B cell (primary cell): Measurements from ENCODE around the gene RNASEH1. TPM values are rescaled to one million over a fixed set of nuclear protein-coding genes. Genes with fewer than 3 reads are reported as not detected.

Experiments used
- ATAC-seq: fragments of 200-7000 bp; cut with Tn5 transposase; one replicate; pipeline ENCODE4 v1.10.0; 2021; ENCODE audit warnings: low read depth, mild to moderate bottlenecking, moderate number of reproducible peaks, moderate library complexity
- CTCF ChIA-PET: fragments of 350-600 bp; sonication (Branson Sonifier 250); formaldehyde crosslinking; loops from one replicate; lab custom pipeline; 2021; ENCODE audit warnings: antibody characterized with exemption, inconsistent platforms; lab: Charles Lee
- POLR2A ChIA-PET: fragments of 350-600 bp; sonication (Branson Sonifier 250); formaldehyde crosslinking; loops from one replicate; lab custom pipeline; 2021; ENCODE audit warnings: antibody characterized with exemption; lab: Charles Lee
- DNase-seq: peaks from one replicate; pipeline ENCODE4 v3.0.0; 2013
- H2AFZ ChIP-seq: 2 replicates; pipeline ENCODE4 v1.6.1; 2012; ENCODE audit warnings: mild to moderate bottlenecking, low read depth, low read length; ENCODE audit not compliant: insufficient read depth, poor library complexity, severe bottlenecking
- H3K27ac ChIP-seq, 2 donors: 1 replicate in 1 of 2; 2 replicates in 1 of 2; pipeline ENCODE4 v1.5.1; 2012 to 2013; ENCODE audit warnings: low read length in 2 of 2, mild to moderate bottlenecking in 2 of 2, moderate library complexity in 1 of 2
- H3K27me3 ChIP-seq, 4 experiments: fragments of 200-600 bp in 1 of 4; sonication (generic) in 1 of 4; replicated peaks in 1 of 4; 1 replicate in 2 of 4; 2 replicates in 2 of 4; pipeline versions ENCODE4 v1.6.1 to v1.7.0; 2013 to 2016; ENCODE audit warnings: low read length in 3 of 4, mild to moderate bottlenecking in 2 of 4, mixed read lengths in 1 of 4, moderate library complexity in 1 of 4; ENCODE audit not compliant: insufficient read depth in 4 of 4, control insufficient read depth in 3 of 4; ENCODE audit errors: control extremely low read depth in 1 of 4
- H3K36me3 ChIP-seq, 2 experiments: replicated peaks in 1 of 2; 1 replicate in 1 of 2; 2 replicates in 1 of 2; pipeline versions ENCODE4 v1.6.1 to v1.7.1; 2013; ENCODE audit warnings: low read length in 1 of 2; ENCODE audit not compliant: insufficient read depth in 2 of 2, control insufficient read depth in 1 of 2; ENCODE audit errors: control extremely low read depth in 1 of 2, extremely low read depth in 1 of 2
- H3K4me1 ChIP-seq, 2 donors: fragments of 200-600 bp in 1 of 2; sonication (generic) in 1 of 2; 1 replicate in 1 of 2; 2 replicates in 1 of 2; pipeline versions ENCODE4 v1.5.1 to v1.6.1; 2013 to 2017; ENCODE audit warnings: low read length in 2 of 2; ENCODE audit not compliant: control insufficient read depth in 2 of 2, insufficient read depth in 2 of 2
- H3K4me2 ChIP-seq: replicated peaks from 2 replicates; pipeline ENCODE3; 2012; ENCODE audit warnings: mild to moderate bottlenecking, low read depth, low read length; ENCODE audit not compliant: poor library complexity, severe bottlenecking
- H3K4me3 ChIP-seq, 5 experiments: fragments of 200-600 bp in 1 of 5; sonication (generic) in 1 of 5; 1 replicate in 3 of 5; 2 replicates in 2 of 5; pipeline versions ENCODE4 v1.5.1 to v1.7.0; 2011 to 2016; ENCODE audit warnings: low read length in 4 of 5, mild to moderate bottlenecking in 4 of 5, low read depth in 2 of 5, control low read depth in 1 of 5, moderate library complexity in 1 of 5; ENCODE audit not compliant: insufficient read depth in 1 of 5; ENCODE audit errors: control extremely low read depth in 1 of 5, extremely low read depth in 1 of 5
- H3K79me2 ChIP-seq: fragments of 200-600 bp; sonication (generic); one replicate; pipeline ENCODE4 v1.6.0; 2016; ENCODE audit warnings: low read length; ENCODE audit not compliant: control insufficient read depth, insufficient read depth
- H3K9ac ChIP-seq: fragments of 200-600 bp; sonication (generic); 2 replicates; pipeline ENCODE4 v1.6.1; 2017; ENCODE audit warnings: mild to moderate bottlenecking, low read length, moderate library complexity
- H3K9me3 ChIP-seq, 3 donors: one replicate each; pipeline versions ENCODE4 v1.6.1 to v1.7.1; 2013; ENCODE audit warnings: low read length in 2 of 3; ENCODE audit not compliant: control insufficient read depth in 2 of 3, insufficient read depth in 1 of 3; ENCODE audit errors: control extremely low read depth in 1 of 3
- H4K20me1 ChIP-seq: 2 replicates; pipeline ENCODE4 v1.6.0; 2012; ENCODE audit warnings: mild to moderate bottlenecking, low read length; ENCODE audit not compliant: insufficient read depth, control insufficient read depth, poor library complexity, severe bottlenecking
- H3K27ac Mint-ChIP-seq: one replicate; pipeline ENCODE4 v1.8.0; 2021; ENCODE audit warnings: mixed read lengths
- H3K27me3 Mint-ChIP-seq: one replicate; pipeline ENCODE4 v1.8.0; 2021; ENCODE audit warnings: mixed read lengths
- H3K4me1 Mint-ChIP-seq: one replicate; pipeline ENCODE4 v1.8.0; 2021; ENCODE audit warnings: mixed read lengths
- H3K4me3 Mint-ChIP-seq: one replicate; pipeline ENCODE4 v1.8.0; 2021; ENCODE audit warnings: mixed read lengths
- H3K9me3 Mint-ChIP-seq: one replicate; pipeline ENCODE4 v1.8.0; 2022; ENCODE audit warnings: mixed read lengths; ENCODE audit not compliant: insufficient read depth
- EZH2 ChIP-seq: IDR thresholded peaks from 2 replicates; pipeline ENCODE4 v1.6.1; 2012; ENCODE audit warnings: borderline replicate concordance, low read depth, mild to moderate bottlenecking, moderate library complexity, low read length; ENCODE audit not compliant: insufficient read depth, poor library complexity, severe bottlenecking
- WGBS: methylation state at CpG from one replicate; pipeline ENCODE4 v1.1.5; 2013; ENCODE audit warnings: missing lambda C conversion rate; ENCODE audit not compliant: insufficient coverage; 5-methylcytosine and 5-hydroxymethylcytosine counted together
- intact Hi-C: fragments of 100-400 bp; cut with micrococcal nuclease; formaldehyde crosslinking; loops from one replicate; pipeline ENCODE4 v1.10.0; 2022
- polyA plus RNA-seq: library from polyadenylated mRNA; depleted of rRNA; stranded (reverse); fragments of >200 nt; gene quantifications from 2 replicates; pipeline ENCODE4 v1.2.3, GENCODE V29; 2012
- total RNA-seq, 2 donors: library from RNA; stranded (reverse); fragments of 120-200 nt in 1 of 2; gene quantifications; 1 replicate in 1 of 2; 2 replicates in 1 of 2; pipeline versions ENCODE4 v1.2.3 to v1.2.4, GENCODE V29; 2013 to 2022
- TF ChIP-seq, protein P1 (sequence below): fragments of 200-600 bp; IDR thresholded peaks from one replicate; pipeline ENCODE4 v1.8.0; 2022; ENCODE audit warnings: antibody characterized with exemption, mild to moderate bottlenecking

Gene RNASEH1
- total and polyA plus RNA-seq, 2 donors (not counting 1 experiment from before 2014, with no cell fraction given) = 7.2 to 25.1 TPM

DNA sequence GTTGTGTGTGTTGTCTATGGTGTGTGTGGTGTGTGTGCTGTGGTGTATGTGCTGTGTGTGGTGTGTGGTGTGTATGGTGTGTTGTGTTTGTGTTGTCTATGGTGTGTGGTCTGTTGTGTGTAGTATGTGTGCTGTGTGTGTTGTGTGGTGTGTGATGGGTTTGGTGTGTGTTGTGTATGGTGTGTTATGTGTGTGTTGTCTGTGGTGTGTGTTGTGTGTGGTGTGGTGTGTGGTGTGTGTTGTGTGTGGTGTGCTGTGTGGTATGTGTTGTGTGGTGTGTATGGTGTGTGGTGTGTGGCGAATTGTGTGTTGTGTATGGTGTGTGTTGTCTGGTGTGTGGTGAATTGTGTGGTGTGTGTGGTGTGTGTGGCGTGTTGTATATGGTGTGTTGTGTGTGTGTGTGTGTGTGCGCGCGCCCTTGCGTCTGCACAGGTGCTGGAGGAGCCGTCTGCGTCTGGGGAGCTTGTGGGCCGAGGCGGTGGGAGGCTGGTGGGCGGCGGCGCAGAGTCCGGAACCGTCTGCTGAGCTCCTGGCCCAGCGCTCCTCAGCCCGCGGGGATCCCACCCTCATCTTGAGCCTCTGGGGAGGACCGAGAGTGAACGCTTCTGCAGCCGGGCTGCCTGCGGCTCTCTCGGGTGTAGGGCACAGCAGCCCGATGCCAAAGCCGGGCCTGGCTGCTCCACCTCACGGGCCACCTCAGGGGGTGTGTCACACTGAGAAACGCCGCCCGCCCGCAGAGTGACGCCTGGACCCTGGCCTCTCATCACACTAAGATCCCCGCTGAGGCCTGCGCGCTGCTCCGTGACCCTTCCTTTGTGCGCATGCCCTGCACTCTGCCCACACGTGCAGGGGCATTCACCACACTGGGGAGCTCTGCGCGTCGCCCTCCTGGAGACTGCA lies 30.0 kb downstream of the RNASEH1 start:
- ATAC-seq = no peak
- H3K4me1 Mint-ChIP-seq = no peaks in the 10 kb centered on the region
- Histone ChIP-seq H3K9ac (no peak overlapping the region), H3K27ac (no peak overlapping the region), H3K27me3 (no peaks in the 10 kb centered on the region), H3K36me3 (peaks cover 0 to 2% of the 10 kb centered on the region in 2 experiments), H3K79me2 (peaks cover 5% of the 10 kb centered on the region), H4K20me1 (no peaks in the 10 kb centered on the region), H3K4me3 (no peak overlapping the region), H3K4me1 (no peaks in the 10 kb centered on the region), H3K4me2 (no peak overlapping the region), H3K9me3 (no peaks in the 10 kb centered on the region), H2AFZ (no peak overlapping the region)
- no peak overlapping the region for H3K4me3 Mint-ChIP-seq
- no peak overlapping the region for H3K27ac Mint-ChIP-seq
- H3K27me3 Mint-ChIP-seq = no peaks in the 10 kb centered on the region
- ChIA-PET POLR2A (interaction anchor here (0.6 kb wide), 1 partner anchor 22 kb away, joined by 5 read pairs; no protein-coding TSS in a partner anchor), CTCF (no interaction called here)
- intact Hi-C loops = no loop called here
- TF ChIP-seq, protein P1, sequence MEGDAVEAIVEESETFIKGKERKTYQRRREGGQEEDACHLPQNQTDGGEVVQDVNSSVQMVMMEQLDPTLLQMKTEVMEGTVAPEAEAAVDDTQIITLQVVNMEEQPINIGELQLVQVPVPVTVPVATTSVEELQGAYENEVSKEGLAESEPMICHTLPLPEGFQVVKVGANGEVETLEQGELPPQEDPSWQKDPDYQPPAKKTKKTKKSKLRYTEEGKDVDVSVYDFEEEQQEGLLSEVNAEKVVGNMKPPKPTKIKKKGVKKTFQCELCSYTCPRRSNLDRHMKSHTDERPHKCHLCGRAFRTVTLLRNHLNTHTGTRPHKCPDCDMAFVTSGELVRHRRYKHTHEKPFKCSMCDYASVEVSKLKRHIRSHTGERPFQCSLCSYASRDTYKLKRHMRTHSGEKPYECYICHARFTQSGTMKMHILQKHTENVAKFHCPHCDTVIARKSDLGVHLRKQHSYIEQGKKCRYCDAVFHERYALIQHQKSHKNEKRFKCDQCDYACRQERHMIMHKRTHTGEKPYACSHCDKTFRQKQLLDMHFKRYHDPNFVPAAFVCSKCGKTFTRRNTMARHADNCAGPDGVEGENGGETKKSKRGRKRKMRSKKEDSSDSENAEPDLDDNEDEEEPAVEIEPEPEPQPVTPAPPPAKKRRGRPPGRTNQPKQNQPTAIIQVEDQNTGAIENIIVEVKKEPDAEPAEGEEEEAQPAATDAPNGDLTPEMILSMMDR = no peak
- no peak for TF ChIP-seq EZH2
- no peaks in the 10 kb centered on the region for H3K9me3 Mint-ChIP-seq
- WGBS = 92% methylated on average over 40 of the region's 40 CpGs
- DNase-seq = no peak

DNA sequence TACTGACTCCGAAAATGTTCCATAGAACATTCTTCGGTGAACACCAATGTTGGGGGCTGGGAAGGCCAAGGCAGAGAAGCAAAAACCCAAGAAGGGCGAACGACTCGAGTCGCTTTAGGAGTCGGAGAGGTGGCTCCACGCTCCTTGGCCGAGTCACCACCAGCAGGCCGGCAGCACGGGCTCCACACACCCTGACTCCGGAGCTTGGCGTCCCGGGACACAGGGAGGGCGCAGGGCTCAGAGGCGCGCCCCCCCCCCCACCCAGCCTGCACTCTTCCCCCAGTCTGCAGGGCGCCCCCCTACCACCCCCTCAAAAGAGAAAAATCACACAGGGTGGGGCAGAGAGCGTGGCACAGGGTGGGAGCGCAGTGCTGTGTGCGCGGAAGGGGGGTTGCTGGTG lies 31.3 kb downstream of the RNASEH1 start:
- WGBS = 95% methylated on average over 16 of the region's 22 CpGs
- ChIA-PET POLR2A (interaction anchor here (0.6 kb wide), 1 partner anchor 198 kb away, joined by 4 read pairs; no protein-coding TSS in a partner anchor), CTCF (no interaction called here)
- peaks cover 5% of the 10 kb centered on the region for H3K79me2 ChIP-seq
- intact Hi-C loops = no loop called here
- no peaks in the 10 kb centered on the region for H3K27me3 Mint-ChIP-seq
- H4K20me1 ChIP-seq = no peaks in the 10 kb centered on the region
- no peak overlapping the region for H3K9ac ChIP-seq
- no peak overlapping the region for H3K27ac Mint-ChIP-seq
- H3K9me3 Mint-ChIP-seq = no peaks in the 10 kb centered on the region
- no peak for TF ChIP-seq EZH2
- TF ChIP-seq, protein P1 = no peak
- H3K4me1 ChIP-seq = no peaks in the 10 kb centered on the region
- peaks cover 0 to 2% of the 10 kb centered on the region in 2 experiments for H3K36me3 ChIP-seq
- no peak overlapping the region for H3K27ac ChIP-seq
- no peak overlapping the region for H3K4me3 Mint-ChIP-seq
- H3K9me3 ChIP-seq = no peaks in the 10 kb centered on the region
- H3K27me3 ChIP-seq = no peaks in the 10 kb centered on the region
- ATAC-seq (no peak), DNase-seq (no peak)
- no peak overlapping the region for H3K4me2 ChIP-seq
- no peak overlapping the region for H2AFZ ChIP-seq
- H3K4me1 Mint-ChIP-seq = peaks cover 5% of the 10 kb centered on the region
- H3K4me3 ChIP-seq = no peak overlapping the region
